Measurements from ENCODE around the gene FGG.

DNA sequence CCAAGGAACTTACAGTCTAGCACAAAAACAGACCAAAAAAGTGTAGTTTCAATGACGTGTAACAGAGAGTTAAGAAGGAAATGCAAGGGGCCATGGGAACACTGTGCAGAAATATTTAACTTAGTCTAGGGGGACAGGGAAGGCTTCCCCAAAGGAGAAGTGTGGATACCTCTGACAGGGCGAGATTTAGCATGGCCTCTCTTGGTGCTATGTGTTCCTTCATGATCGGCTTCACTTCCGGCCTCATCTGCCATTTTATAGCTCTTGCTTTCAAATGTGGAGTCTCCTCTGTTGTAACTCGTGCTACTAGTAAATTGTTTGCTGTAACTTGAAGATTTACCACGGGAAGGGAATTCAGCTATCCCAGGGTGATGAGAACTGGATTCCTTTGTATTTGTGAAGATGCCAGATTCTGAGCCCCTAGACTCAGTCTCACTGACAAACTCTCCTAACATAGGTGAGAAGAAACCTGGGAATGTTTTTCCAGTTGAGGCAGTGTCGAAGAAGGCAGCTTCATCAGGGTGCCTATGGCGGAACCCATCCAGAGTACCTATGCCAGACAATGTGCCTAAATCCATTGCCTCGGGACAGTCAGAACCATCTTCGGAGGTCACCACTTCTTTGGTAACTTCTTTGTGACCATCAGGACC is 27.0 kb downstream of the FGG start:
- TF ChIP-seq SAP30 (IDR thresholded peaks at IDR 0.05; ENCODE audit: insufficient read depth, insufficient replicate concordance, low read length) (no peak), EZH2 (IDR thresholded peaks at IDR 0.05; ENCODE audit: low read depth, low read length, severe bottlenecking) (no peak), SP1 (IDR thresholded peaks at IDR 0.05; ENCODE audit: low read depth, low read length) (no peak), BCL11A (IDR thresholded peaks at IDR 0.05; ENCODE audit: low read depth in 2 of 2, low read length in 2 of 2) (no peak), EP300 (IDR thresholded peaks at IDR 0.05; ENCODE audit: borderline replicate concordance in 1 of 2, low read depth in 2 of 2, low read length in 2 of 2) (no peak), SIN3A (conservative IDR thresholded peaks at IDR 0.05 in 1 of 2, IDR thresholded peaks at IDR 0.05 in 1 of 2; ENCODE audit: low read depth in 1 of 2, low read length in 2 of 2) (no peak), POLR2AphosphoS5 (IDR thresholded peaks at IDR 0.05; ENCODE audit: low read depth, low read length) (no peak), JUND (IDR thresholded peaks at IDR 0.05; ENCODE audit: low read length) (no peak), TAF7 (optimal IDR thresholded peaks at IDR 0.05; ENCODE audit: borderline replicate concordance, low read depth, low read length) (no peak), EGR1 (IDR thresholded peaks at IDR 0.05; ENCODE audit: borderline replicate concordance, low read depth, low read length) (no peak), RNF2 (IDR thresholded peaks at IDR 0.05; ENCODE audit: borderline replicate concordance, low read depth, low read length, missing control alignments, poor library complexity, severe bottlenecking) (no peak)
- TF ChIP-seq, protein P1, sequence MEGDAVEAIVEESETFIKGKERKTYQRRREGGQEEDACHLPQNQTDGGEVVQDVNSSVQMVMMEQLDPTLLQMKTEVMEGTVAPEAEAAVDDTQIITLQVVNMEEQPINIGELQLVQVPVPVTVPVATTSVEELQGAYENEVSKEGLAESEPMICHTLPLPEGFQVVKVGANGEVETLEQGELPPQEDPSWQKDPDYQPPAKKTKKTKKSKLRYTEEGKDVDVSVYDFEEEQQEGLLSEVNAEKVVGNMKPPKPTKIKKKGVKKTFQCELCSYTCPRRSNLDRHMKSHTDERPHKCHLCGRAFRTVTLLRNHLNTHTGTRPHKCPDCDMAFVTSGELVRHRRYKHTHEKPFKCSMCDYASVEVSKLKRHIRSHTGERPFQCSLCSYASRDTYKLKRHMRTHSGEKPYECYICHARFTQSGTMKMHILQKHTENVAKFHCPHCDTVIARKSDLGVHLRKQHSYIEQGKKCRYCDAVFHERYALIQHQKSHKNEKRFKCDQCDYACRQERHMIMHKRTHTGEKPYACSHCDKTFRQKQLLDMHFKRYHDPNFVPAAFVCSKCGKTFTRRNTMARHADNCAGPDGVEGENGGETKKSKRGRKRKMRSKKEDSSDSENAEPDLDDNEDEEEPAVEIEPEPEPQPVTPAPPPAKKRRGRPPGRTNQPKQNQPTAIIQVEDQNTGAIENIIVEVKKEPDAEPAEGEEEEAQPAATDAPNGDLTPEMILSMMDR (IDR thresholded peaks at IDR 0.05; ENCODE audit: control extremely low read depth in 1 of 3, insufficient read depth in 1 of 3, low read depth in 1 of 3, low read length in 3 of 3): no peak

All from H1 (cell line).